Calu3 (cell line): ENCODE measurements around the gene INAFM1. TPM values are rescaled to one million over a fixed set of nuclear protein-coding genes. Genes with fewer than 3 reads are reported as not detected.
"Not testable (repeated sequence)": the region's sequence is repeated elsewhere in the genome, so short reads cannot be mapped to it uniquely, and the experiment has no call there.

ENCODE experiments used
- BruUV-seq: library from RNA; stranded (reverse); fragments of 400-500 nt; replicated peaks from 2 replicates; lab custom pipeline; 2021; lab: Mats Ljungman, UMichigan
- CTCF ChIA-PET: fragments of 300-600 bp; sonication (Branson Sonifier 250); formaldehyde crosslinking; loops from one replicate; lab custom pipeline; 2022; ENCODE audit warnings: antibody characterized with exemption; lab: Charles Lee
- DNase-seq: peaks from one replicate; pipeline ENCODE4 v3.0.0; 2022
- H3K27ac Mint-ChIP-seq: one replicate; pipeline ENCODE4 v1.8.0; 2022; ENCODE audit warnings: mixed read lengths; ENCODE audit not compliant: unreplicated experiment
- H3K27me3 Mint-ChIP-seq: one replicate; pipeline ENCODE4 v1.8.0; 2022; ENCODE audit warnings: mixed read lengths; ENCODE audit not compliant: unreplicated experiment
- H3K36me3 Mint-ChIP-seq: one replicate; pipeline ENCODE4 v1.8.0; 2022; ENCODE audit warnings: mild to moderate bottlenecking, moderate library complexity, mixed read lengths; ENCODE audit not compliant: insufficient read depth, unreplicated experiment
- H3K4me1 Mint-ChIP-seq: one replicate; pipeline ENCODE4 v1.8.0; 2022; ENCODE audit warnings: mild to moderate bottlenecking, low read depth, mixed read lengths; ENCODE audit not compliant: unreplicated experiment
- H3K4me3 Mint-ChIP-seq: one replicate; pipeline ENCODE4 v1.8.0; 2022; ENCODE audit warnings: mild to moderate bottlenecking, low read depth, moderate library complexity, mixed read lengths; ENCODE audit not compliant: unreplicated experiment
- H3K9me3 Mint-ChIP-seq: one replicate; pipeline ENCODE4 v1.8.0; 2022; ENCODE audit warnings: low read depth, mixed read lengths; ENCODE audit not compliant: unreplicated experiment
- CTCF ChIP-seq: fragments of 200-600 bp; IDR thresholded peaks from one replicate; pipeline ENCODE4 v1.8.0; 2022; ENCODE audit warnings: antibody characterized with exemption; ENCODE audit not compliant: unreplicated experiment
- intact Hi-C: fragments of 100-400 bp; cut with micrococcal nuclease; formaldehyde crosslinking; loops from one replicate; pipeline ENCODE4 v1.10.0; 2022; ENCODE audit not compliant: unreplicated experiment
- total RNA-seq: library from RNA; stranded (reverse); gene quantifications from 2 replicates; pipeline ENCODE4 v1.2.3, GENCODE V29; 2022

Gene INAFM1
- total RNA-seq, 1 experiment from 2014 or later = 13.9 TPM

GRCh38 chr19:47258895-47259555 is 15.7 kb upstream of the INAFM1 start:
- no TSS peak for BruUV-seq
- intact Hi-C loops = loop anchor here (2.0 kb wide), 1 partner anchor 14 kb away; no protein-coding TSS in a partner anchor
- Mint-ChIP-seq H3K36me3 (peaks cover 54% of the 10 kb centered on the region), H3K4me1 (peaks cover 29% of the 10 kb centered on the region), H3K27me3 (no peaks in the 10 kb centered on the region), H3K4me3 (peak overlapping the region; percentile 85), H3K9me3 (no peaks in the 10 kb centered on the region), H3K27ac (peak overlapping the region; percentile 37)
- CTCF ChIA-PET = no interaction called here
- DNase-seq = no peak
- no peak for TF ChIP-seq CTCF

- no peak for TF ChIP-seq CTCF
- Mint-ChIP-seq H3K4me3 (no peak overlapping the region), H3K9me3 (no peaks in the 10 kb centered on the region), H3K4me1 (peaks cover 25% of the 10 kb centered on the region), H3K27ac (no peak overlapping the region), H3K36me3 (peaks cover 59% of the 10 kb centered on the region), H3K27me3 (no peaks in the 10 kb centered on the region)
- intact Hi-C loops = no loop called here
- DNase-seq = no peak
- BruUV-seq = no TSS peak
- CTCF ChIA-PET = no interaction called here
Observed at GRCh38 chr19:47260476-47260875, 14.2 kb upstream of the INAFM1 start.

GRCh38 chr19:47261946-47262793 is 12.5 kb upstream of the INAFM1 start:
- DNase-seq, H3K27ac Mint-ChIP-seq, H3K9me3 Mint-ChIP-seq, H3K4me3 Mint-ChIP-seq, BruUV-seq, H3K27me3 Mint-ChIP-seq, intact Hi-C loops: not testable (repeated sequence)
- CTCF ChIA-PET = interaction anchor here (0.7 kb wide), 1 partner anchor 690 kb away, joined by 3 read pairs; no protein-coding TSS in a partner anchor
- peaks cover 59% of the 10 kb centered on the region for H3K36me3 Mint-ChIP-seq
- peaks cover 25% of the 10 kb centered on the region for H3K4me1 Mint-ChIP-seq

GRCh38 chr19:47264629-47265028 is 10.1 kb upstream of the INAFM1 start:
- Mint-ChIP-seq H3K9me3 (no peaks in the 10 kb centered on the region), H3K4me1 (peaks cover under 1% of the 10 kb centered on the region), H3K27me3 (no peaks in the 10 kb centered on the region), H3K36me3 (peaks cover 61% of the 10 kb centered on the region), H3K27ac (no peak overlapping the region), H3K4me3 (no peak overlapping the region)
- intact Hi-C loops = no loop called here
- no peak for DNase-seq
- no TSS peak for BruUV-seq
- CTCF ChIA-PET = no interaction called here
- TF ChIP-seq CTCF = no peak
